ENCODE data around the gene BBS4.

BBS4 gene

DNA sequence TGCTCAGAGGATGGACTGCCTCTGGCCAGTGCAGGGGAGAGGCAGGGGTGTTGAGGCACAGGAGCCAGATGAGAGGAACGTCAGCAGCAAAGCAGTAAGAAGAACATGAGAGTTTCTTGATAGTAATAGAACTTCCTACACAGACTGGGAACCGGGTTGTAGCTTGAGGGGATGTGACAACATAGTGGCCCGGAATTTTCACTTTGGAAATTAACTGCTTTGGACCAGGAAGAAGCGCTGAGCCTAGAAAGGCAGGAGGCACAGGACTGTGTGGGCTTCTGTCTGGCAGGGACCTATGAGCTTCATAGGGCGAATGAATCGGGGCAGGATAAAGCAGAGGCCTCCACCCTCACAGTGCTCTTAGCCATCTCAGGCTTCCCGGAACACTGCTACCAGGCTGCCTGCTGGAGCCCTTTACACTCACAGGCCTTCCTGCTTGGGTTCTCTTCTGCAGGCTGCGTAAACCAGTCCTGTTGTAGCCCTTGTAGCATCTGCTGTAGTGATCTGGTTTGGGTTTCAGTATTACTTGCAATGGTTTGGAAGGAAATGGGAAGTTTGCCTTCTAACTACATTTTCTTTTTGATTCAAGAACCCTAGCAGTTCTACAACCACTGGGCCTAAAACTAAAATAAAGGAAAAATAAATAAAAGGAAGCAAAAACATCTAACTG lies 100.8 kb downstream of the BBS4 start:
- TF ChIP-seq ZFP30 (CRISPR knock-in tag; IDR thresholded peaks at IDR 0.05): no peak
- TF ChIP-seq, protein P1, sequence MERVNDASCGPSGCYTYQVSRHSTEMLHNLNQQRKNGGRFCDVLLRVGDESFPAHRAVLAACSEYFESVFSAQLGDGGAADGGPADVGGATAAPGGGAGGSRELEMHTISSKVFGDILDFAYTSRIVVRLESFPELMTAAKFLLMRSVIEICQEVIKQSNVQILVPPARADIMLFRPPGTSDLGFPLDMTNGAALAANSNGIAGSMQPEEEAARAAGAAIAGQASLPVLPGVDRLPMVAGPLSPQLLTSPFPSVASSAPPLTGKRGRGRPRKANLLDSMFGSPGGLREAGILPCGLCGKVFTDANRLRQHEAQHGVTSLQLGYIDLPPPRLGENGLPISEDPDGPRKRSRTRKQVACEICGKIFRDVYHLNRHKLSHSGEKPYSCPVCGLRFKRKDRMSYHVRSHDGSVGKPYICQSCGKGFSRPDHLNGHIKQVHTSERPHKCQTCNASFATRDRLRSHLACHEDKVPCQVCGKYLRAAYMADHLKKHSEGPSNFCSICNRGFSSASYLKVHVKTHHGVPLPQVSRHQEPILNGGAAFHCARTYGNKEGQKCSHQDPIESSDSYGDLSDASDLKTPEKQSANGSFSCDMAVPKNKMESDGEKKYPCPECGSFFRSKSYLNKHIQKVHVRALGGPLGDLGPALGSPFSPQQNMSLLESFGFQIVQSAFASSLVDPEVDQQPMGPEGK (CRISPR knock-in tag; IDR thresholded peaks at IDR 0.05; ENCODE audit: borderline replicate concordance): no peak
- TF ChIP-seq BACH2 (CRISPR knock-in tag; IDR thresholded peaks at IDR 0.05; ENCODE audit: borderline replicate concordance): no peak
- TF ChIP-seq ESRRG (CRISPR knock-in tag; IDR thresholded peaks at IDR 0.05): no peak
- TF ChIP-seq, protein P2, sequence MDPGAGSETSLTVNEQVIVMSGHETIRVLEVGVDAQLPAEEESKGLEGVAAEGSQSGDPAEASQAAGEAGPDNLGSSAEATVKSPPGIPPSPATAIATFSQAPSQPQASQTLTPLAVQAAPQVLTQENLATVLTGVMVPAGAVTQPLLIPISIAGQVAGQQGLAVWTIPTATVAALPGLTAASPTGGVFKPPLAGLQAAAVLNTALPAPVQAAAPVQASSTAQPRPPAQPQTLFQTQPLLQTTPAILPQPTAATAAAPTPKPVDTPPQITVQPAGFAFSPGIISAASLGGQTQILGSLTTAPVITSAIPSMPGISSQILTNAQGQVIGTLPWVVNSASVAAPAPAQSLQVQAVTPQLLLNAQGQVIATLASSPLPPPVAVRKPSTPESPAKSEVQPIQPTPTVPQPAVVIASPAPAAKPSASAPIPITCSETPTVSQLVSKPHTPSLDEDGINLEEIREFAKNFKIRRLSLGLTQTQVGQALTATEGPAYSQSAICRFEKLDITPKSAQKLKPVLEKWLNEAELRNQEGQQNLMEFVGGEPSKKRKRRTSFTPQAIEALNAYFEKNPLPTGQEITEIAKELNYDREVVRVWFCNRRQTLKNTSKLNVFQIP (CRISPR knock-in tag; IDR thresholded peaks at IDR 0.05; ENCODE audit: borderline replicate concordance, low read depth): no peak
- no peak for TF ChIP-seq ZFP3 (CRISPR knock-in tag; IDR thresholded peaks at IDR 0.05)
- TF ChIP-seq ZNF8 (CRISPR knock-in tag; IDR thresholded peaks at IDR 0.05): no peak
- TF ChIP-seq RARB (CRISPR knock-in tag; IDR thresholded peaks at IDR 0.05): no peak
- TF ChIP-seq CSDC2 (CRISPR knock-in tag; IDR thresholded peaks at IDR 0.05): no peak
- no peak for TF ChIP-seq CREB5 (CRISPR knock-in tag; IDR thresholded peaks at IDR 0.05; ENCODE audit: low read depth)
- TF ChIP-seq TCF4 (CRISPR knock-in tag; IDR thresholded peaks at IDR 0.05; ENCODE audit: borderline replicate concordance): no peak
- TF ChIP-seq ZC3H10 (CRISPR knock-in tag; IDR thresholded peaks at IDR 0.05): no peak
- TF ChIP-seq OSR1 (CRISPR knock-in tag; IDR thresholded peaks at IDR 0.05): no peak
- no peak for ATAC-seq

DNA sequence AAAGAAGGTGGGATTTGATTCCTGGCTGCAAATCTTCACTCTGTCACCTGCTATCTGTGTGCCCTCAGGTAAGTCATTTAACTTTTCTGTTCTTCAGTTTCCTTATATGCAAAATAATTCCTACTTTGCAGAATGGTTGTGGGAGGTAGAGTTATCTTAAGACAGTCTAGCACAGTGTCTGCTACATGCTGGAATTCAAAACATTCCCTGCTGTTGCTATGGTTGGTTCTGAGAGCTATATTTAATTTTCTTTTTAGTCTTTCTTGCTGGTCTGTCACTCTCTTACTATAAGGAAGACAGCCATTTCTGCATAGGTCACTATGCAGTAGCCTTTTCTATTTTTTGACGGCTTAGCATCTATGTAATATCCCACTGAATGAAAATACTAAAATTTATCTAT lies 101.5 kb downstream of the BBS4 start:
- no peak for ATAC-seq
- TF ChIP-seq, protein P1 (CRISPR knock-in tag; IDR thresholded peaks at IDR 0.05; ENCODE audit: borderline replicate concordance): no peak
- TF ChIP-seq ISL1 (CRISPR knock-in tag; IDR thresholded peaks at IDR 0.05): no peak
- no peak for TF ChIP-seq BACH2 (CRISPR knock-in tag; IDR thresholded peaks at IDR 0.05; ENCODE audit: borderline replicate concordance)
- TF ChIP-seq TOX (CRISPR knock-in tag; IDR thresholded peaks at IDR 0.05; ENCODE audit: borderline replicate concordance): no peak
- no peak for TF ChIP-seq CREB5 (CRISPR knock-in tag; IDR thresholded peaks at IDR 0.05; ENCODE audit: low read depth)

All from SK-N-SH treated with all-trans-retinoic acid at 6 μM for 48 hours (cell line).